Uterus (tissue), 2 donors: ENCODE data around the gene SLC12A5.

Experiments
- CTCF ChIP-seq, 4 experiments: fragments of 200-600 bp in 2 of 4; fragments of 450-650 bp in 2 of 4; sonication (generic) in 2 of 4; IDR thresholded peaks; one replicate each; pipeline ENCODE4 v1.5.1; 2016 to 2019; ENCODE audit warnings: antibody characterized with exemption in 4 of 4, mild to moderate bottlenecking in 2 of 4, moderate library complexity in 1 of 4
- POLR2A ChIP-seq, 2 donors: fragments of 450-650 bp; IDR thresholded peaks; one replicate each; pipeline ENCODE4 v1.6.1; 2016; ENCODE audit warnings: antibody characterized with exemption in 2 of 2, mild to moderate bottlenecking in 1 of 2, moderate library complexity in 1 of 2

GRCh38 chr20:46083101-46083500, 54.1 kb downstream of the SLC12A5 start:
- TF ChIP-seq CTCF (IDR thresholded peaks at IDR 0.05) = no peak
- TF ChIP-seq POLR2A (IDR thresholded peaks at IDR 0.05) = no peak
